HG03354 (cell line): ENCODE results near the gene HS2ST1.

Experiments
- ATAC-seq: cut with Tn5 transposase; IDR thresholded peaks from one replicate; pipeline ENCODE4 v1.9.1; 2021; ENCODE audit warnings: mild to moderate bottlenecking; ENCODE audit not compliant: unreplicated experiment, poor library complexity, severe bottlenecking

The HS2ST1 gene

GRCh38 chr1:87093286-87093685 lies 178.9 kb downstream of the HS2ST1 start:
- ATAC-seq, result no peak

DNA sequence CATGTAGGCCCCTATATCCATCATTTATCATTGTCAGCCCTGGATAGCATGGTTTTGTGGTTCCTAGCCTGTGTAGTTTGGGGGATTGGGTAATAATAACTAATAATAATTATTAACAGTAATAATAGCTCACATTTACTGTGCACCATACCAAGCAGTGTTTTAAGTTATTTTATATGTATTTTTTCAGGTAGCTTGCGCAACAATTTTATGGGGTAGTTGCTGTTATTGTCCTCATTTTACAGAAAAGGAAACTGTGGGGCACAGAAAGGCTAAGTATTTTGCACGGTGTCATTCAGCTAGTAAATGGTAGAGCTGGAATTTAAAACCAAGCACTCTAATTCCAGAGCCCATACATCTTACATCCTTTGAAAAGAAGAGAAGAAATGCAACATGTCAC lies 179.8 kb downstream of the HS2ST1 start:
- no peak for ATAC-seq

DNA sequence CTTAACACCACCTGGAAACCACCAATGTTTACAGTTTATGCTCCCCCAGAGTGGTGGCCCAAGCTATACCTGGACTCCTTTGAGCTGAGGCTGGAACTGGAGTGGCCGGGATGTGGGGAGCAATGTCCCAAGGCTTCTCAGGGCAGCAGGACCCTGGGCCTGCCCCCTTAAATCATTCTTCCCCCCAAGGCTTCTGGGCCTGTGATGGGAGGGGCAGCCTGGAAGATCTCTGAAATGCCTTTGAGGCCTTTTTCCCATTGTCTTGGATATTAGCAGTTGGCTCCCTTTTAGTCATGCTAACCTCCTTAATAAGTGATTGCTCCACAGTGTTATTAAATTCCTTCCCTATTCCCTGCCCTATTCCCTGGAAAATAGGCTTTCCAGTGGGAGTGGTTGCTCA lies 185.8 kb downstream of the HS2ST1 start:
- no peak for ATAC-seq

DNA sequence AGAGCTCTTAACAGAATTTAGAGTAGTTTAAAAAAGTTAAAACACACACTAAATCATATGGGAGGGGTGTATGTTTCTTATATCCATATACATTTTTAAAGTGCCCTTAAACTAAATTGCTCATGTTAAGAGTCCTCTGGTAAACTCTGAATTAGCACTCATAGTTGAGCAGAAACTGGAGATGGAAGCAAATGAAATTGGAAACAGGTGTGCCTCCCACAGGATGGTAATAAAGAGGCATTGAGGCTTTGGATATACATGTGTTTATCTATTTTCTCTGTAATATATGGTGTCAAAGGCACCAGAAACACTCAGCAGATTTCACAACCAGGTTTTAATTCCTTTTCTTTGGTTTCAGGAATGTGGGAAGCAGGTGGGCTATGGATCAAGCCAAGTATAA lies 188.6 kb downstream of the HS2ST1 start:
- no peak for ATAC-seq

- ATAC-seq, result no peak
Measured at GRCh38 chr1:87104140-87104539, 189.7 kb downstream of the HS2ST1 start.

DNA sequence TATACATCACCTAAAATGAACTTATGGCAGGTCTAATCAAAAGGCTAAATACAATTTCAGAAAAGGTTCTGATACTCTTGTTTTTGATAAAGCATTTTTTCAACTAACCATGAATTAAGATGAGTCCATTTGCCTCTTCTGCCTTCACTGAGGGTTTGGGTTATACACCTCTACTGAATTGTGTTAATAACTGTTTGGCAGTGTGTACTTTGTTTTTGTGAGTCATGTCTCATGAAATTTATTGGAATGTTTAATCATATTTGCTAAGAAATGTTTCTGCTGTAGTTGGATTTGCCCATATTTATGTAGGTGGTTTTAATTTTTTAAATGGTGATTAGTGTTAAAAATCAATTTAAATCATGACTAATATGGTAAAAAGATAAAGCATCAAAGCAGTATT lies 190.5 kb downstream of the HS2ST1 start:
- no peak for ATAC-seq

GRCh38 chr1:87106144-87106543 lies 191.7 kb downstream of the HS2ST1 start:
- peak; percentile 42 for ATAC-seq

DNA sequence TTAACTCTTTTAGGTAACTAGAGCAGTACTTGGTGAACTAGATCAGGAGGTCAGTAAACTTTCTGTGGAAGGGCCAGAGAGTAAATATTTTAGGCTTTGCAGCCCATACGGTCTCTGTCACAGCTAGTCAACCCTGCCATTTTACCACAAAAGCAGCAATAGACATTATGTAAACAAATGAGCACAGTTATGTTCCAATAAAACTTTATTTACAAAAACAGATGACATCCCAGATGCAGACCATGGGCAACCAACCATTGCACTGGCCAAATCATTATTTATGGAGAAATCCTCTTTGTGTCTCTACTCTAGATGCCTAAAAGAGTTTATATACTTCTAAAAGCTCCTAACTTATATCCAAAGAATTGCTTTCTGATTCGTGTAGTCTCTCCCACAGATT lies 192.4 kb downstream of the HS2ST1 start:
- no peak for ATAC-seq

DNA sequence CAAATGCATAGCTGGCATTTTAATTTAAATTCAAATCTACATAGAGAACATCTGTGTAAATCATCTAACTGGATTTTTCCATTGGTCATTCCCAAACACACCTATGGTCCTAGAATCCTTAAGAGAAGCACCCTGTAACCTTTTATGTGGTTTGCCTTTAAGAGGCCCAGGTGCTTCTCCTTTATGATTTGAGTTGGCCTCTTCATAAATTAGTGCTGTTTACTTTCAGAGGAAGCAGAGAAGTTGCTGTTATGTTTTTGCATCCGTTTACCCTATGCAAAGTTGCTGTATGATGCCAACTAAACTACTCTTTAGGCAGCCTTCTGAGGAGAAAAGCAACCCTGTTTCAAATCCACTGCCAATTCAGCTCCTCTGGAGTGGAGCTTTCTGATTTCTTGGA lies 193.8 kb downstream of the HS2ST1 start:
- peak; percentile 67 for ATAC-seq

DNA sequence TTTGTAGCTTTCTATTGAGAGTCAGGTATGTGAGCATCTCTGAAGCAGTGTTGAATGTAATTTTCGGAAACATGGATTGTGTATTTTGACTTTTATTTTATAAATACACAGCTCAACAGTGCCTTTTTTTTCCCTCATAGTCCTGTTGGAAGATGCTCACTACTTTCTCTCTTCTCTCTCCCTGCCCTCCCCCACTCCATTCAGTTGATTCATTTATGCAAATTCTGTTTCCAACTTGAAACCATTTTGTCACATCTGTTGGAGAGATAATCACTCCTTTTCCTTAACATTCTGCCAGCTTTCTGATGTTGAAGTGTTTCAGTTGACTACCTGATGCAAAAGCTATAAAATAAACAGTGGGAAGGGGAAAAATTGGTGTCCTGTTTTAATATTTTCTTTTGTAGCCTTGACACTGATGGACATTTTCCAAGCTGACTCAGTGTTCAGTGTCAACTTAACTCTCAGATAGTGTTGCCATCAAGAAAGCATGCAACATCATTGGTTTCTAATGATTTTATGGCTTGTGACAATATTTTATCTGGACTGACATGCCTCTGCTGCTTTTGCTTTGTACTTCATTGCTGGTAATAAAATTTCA lies 194.5 kb downstream of the HS2ST1 start:
- ATAC-seq, result no peak

DNA sequence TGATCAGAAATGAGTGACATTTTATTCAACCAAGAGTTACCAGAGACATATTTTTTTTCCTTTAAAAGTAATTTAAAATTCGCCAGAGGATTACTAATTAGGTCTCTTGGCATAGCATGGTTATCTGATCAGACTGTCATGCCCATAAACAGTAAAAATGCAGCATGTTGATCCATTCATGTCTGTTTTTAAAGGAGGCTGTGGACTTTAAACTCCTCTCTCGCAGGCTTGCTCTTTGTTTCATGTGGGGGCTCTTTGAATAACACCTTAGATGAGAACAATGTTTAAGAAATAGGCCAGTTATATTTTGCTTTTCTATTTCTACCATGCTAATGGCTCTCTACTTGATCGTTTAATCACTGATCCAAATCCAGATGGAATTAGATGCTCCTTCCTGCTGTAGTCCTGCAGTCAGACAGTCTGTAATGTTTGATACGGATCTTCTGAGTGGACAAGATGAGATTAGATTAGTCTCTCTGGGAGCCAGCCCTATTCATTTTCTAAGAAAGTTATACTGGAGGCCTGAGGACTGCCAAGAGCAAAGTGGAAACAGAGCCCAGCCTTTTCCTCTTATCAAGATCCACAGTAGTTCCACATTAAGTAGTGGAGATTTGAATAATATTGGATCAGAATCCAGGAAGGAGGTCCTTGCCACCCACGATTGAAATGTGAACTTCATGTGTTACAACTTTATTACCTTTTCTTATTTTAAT lies 197.4 kb downstream of the HS2ST1 start:
- no peak for ATAC-seq

DNA sequence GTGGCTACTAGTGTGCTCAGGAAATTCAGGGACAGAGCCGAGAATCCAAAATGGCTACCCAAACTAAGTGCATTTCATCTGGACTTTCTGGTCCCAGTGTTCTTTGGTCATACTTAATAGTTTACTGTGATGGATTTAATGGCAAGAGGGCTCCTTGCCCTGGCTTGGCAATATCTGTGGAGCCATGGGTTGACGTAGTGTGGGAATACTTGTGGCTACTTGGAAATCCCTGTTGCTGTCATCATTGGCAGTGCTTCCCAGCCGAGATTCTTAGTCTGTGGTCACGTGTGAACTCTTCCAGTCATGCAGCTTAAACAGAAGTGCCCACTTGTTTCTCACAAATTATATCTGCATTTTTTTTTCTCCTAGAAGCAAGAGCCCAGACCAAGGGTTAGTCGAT lies 198.9 kb downstream of the HS2ST1 start:
- ATAC-seq, result no peak

DNA sequence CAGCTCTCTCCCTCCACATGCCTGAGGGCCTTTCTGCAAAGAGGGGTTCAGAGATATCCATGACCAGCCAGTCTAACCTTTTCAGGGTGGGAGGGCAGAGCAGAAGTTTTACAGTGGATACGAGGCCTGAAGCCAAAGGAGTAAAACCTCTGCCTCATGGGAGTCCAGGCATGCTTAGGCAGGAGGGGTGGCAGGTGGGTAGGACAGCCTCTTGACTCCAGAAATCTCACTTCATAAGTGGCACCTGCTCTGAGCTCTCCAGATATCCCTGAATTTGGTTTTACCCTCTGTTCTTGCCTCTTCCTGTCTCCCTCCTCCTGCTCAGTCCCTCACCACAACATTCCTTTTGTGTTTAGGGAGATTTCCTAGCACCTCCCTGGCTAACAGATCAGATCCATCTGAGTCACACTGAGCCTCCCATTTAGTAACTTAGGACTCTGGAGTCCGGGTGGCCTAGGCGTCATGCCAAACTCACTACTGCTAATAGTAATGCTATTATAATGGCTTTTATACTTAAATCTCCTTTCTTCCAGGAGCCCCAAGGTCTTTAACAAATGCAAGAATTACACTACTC lies 201.0 kb downstream of the HS2ST1 start:
- no peak for ATAC-seq

GRCh38 chr1:87115891-87116290 lies 201.5 kb downstream of the HS2ST1 start:
- no peak for ATAC-seq

GRCh38 chr1:87117761-87118368 lies 203.4 kb downstream of the HS2ST1 start:
- ATAC-seq, result no peak

DNA sequence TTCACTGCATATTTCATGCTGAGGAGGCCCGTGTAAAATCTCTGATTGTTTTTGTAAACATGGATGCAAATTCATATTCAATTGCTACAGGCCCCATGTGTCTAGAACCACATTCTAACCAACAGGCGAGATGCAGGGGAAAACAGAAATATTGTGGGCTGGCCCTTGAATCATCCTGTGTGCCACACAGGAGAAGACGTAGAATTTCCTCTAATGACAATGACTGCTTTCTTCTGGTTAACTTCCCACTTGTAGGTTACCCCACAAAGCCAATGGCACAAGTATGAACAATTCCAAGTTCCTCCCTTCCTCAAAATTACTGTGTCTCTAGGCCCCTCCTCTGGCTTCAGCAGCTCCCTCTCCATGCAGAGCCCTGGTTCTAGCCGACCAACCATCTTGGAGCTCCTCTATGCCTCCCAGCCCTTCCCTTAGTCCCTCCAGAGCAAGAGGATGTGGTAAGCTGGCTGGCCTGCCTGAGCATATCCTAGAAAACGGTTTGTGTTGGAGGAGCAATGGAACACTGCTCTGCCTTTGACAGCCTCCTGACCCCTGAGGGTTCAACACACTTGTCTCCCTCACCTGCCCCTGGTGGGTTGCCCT lies 205.2 kb downstream of the HS2ST1 start:
- ATAC-seq, result no peak

DNA sequence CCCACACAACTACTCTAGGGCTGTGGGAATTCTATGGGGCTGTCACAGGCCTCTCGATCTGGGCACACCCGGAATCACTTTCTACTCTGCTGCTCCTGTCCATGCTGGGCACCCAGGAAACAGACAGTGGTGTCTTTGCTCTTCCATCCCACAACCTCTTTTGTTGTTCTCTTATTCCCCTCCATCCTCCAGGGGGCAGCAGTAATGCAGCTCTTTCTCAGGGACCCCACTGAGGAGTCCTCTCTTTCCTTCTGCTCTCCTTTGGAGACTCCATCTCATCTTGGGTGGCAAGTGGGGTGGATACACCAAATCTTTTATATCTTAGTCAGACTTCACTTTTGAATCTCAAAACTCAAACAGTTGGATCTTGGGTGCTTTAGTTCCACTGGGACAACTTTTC lies 206.3 kb downstream of the HS2ST1 start:
- no peak for ATAC-seq

GRCh38 chr1:87121711-87122163 lies 207.3 kb downstream of the HS2ST1 start:
- no peak for ATAC-seq

DNA sequence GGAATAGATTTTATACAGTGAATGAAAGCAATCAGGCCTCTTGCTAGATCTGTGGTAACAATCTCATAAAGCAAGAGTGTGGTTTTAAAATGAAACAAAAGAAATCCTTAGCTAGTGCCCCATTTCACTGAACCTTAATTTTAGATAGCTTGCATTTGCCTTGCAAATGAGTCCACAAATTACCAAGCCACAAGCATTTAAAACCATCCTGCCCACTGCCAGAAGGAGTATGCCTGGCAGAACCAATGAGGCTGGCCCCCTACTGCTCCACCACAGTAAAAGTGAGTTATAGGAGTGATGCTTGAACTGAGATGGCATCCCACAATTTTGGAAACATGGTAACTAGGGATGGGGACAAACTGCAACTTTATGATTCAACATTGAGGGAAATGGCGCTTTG lies 207.8 kb downstream of the HS2ST1 start:
- ATAC-seq, result no peak

DNA sequence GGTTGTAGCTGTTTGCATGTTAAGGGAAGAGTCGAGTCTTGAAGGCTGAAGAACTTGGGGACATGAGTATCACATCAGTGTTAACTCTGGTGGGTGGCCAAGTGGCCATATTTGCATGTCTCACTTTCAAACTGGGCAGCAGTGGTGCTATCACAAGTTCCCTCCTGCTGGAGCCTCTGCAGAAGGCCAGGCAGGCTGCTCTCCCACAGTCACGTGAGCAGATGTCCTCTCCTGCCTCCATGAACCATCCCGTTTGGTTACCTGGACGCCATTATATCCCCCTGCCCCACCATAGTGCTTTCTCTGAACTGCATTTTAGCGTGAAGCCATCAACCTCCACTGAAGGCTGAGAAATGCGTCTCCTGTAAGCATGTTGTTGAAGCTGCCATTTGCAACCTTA lies 209.2 kb downstream of the HS2ST1 start:
- no peak for ATAC-seq
